HuH-7.5 (cell line): Measurements from ENCODE around the gene COTL1.

ENCODE experiments used
- DNase-seq: peaks from one replicate; pipeline ENCODE4 v3.0.0; 2011; ENCODE audit warnings: low spot score

COTL1 gene

DNA sequence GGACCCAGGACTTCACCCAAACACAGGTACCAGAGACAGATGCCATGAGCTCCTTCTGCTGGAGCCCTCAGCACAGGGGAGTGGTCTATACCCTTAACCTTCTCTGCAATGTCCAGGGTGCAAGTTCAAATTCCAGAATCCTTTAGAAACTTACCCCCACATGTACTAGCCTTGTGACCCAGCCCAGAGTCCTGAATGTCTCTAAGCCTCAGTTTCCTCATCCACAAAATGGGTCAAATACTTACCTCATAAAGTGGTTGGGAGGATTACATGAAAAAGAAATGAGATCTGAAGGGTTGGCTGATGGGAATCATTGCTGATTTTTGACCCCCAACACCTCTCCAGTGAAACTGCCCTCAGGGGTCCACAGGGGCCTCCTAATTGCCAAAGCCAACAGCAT is 21.7 kb downstream of the COTL1 start:
- DNase-seq: no peak

- DNase-seq: no peak
Measured at GRCh38 chr16:84595052-84595481, 22.8 kb downstream of the COTL1 start.

GRCh38 chr16:84594725-84595038 is 23.2 kb downstream of the COTL1 start:
- no peak for DNase-seq

DNA sequence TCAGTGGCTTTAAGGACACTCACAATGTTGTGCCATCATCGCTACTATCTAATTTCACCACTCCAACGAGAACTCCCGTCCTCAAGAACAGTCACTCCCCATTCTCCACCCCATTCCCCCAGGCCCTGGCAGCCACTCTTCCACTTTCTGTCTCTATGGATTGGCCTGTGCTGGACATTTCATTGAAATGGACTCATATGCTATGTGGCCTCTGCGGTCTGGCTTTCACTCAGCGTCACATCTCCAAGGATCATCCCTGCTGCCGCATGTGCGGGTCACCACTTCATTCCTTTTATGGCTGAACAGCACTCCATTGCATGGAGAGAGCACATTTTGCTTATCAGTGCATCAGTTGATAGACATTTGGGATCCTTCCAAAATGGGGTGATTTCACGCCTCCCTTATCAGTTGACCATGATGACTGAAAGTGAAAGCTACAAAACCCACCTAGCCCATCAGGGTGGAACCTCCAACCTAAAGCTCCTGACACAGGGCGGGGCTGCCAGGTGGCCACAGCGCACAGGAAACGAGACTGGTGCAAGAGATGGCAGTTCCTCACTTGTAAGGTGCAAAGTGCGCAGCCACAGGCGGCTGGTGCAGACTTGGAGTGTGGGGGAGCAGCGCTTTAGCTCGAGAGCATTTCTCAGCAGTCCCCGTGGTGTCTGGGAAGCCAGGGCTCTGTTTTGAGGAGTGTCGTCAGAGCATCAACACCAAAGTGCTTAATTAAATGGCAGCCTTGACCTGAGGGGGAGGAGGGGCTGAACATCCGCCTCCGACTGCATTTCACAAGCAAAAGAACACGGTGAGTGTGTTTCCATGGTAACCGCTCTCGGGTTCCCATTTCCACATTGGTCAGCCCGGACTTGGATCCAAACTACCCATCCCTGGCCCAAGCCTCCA is 23.8 kb downstream of the COTL1 start:
- no peak for DNase-seq

DNA sequence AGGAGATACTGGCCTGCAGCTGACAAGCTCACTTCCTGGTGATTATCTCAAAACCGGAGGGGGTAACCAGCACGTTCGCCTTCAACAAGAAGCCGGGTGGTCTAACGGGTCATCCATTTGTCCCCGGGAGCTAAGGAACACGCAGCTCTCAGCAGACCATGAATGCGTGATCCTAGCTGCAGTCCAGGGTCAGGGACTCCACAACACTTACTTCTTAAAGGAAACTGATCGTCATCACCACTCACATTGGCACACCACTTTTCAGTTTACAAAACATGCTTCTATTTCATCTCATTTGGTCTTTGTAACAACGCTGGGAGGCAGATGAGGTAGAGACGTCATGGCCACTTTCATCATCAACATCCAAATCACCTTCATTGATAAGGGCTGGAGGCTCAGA is 25.2 kb downstream of the COTL1 start:
- no peak for DNase-seq

DNA sequence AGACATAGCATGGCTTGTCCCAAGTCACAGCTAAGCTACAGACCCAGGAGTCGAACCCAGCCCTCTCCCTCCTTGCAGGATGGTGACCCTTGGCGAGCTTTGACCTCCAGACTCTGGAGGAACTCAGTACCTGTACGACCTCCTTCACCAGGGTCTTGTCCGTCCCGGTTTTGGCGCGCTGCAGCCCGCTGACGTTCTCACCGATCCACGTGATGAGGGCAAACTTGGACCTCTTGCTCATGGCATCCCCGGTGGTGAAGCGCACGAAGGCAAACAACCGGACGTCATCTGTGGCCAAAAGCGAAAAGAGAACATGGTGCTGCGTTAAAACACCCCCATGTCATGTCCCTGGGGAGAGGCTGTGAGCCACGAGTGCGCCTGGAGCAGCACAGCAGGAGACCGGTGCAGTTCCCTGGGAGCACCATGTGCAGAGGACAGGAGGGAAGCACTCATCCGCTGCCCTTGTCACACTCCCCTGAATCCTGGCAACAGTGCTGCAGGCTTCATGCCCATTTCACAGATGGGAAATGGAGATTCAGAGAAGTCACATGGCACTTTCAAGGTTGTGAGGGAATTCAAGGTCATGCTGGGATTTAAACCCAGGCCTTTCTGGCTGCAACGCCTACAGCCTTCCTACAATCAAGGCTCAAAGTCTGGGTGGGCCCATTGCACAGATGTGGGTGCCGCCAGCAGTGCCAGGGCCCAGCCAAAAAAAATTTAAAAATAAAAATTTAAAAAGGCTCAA is 27.7 kb downstream of the COTL1 start:
- no peak for DNase-seq

DNA sequence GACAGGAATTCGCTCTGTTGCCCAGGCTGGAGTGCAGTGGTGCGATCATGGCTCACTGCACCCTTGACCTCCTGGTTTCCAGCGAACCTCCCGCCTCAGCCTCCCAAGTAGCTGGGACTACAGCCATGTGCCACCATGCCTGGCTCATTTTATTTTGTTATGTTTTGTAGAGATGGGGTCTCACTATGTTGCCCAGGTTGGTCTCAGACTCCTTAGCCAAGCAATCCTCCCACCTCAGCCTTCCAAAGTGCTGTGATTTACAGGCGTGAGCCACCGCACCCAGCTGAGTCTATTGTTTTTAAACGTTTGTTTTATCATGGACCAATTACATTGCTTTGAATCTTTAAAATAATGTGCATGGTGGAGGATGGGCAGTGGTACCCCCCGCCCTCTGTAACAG is 28.9 kb downstream of the COTL1 start:
- no peak for DNase-seq

DNA sequence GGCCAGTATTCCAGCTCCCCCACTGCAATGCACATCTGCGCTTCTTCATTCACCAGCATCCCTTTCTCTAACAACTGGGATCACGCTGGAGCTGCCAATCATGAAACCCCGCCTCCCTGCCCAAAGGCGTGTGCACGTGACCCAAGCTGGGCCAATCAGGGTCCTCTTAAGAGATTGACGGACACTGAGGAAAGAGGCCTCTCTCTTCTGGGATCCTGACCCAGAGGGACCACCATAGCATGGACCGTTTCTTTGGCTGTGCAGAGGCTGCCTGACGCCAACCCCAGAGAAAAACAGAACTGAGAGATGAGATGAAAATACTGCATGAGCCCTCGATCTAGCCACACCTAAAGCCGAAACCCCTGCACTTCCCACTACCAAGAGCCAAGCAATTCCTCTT is 32.0 kb downstream of the COTL1 start:
- no peak for DNase-seq

DNA sequence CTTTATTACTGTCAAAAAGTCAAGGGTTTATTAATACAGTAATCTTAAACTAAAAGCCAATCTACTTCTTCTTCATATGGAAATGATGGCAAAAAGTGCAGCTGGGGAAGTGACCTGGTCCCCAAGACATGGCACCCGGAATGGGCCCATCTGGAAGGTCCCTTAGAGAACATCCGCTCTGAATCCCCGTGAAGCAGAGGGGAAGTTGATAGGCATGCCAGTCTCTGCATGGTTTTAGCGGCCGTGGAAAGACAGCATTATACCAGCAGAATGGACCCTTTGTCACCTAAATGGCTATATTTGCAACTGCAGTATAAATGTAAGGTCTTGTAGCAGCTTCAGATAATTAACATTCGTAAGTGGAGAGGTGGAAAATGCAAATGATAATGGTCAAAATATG is 32.4 kb downstream of the COTL1 start:
- DNase-seq: no peak

GRCh38 chr16:84584678-84585077 is 33.2 kb downstream of the COTL1 start:
- no peak for DNase-seq

- no peak for DNase-seq
Measured at GRCh38 chr16:84583995-84584394, 33.9 kb downstream of the COTL1 start.

DNA sequence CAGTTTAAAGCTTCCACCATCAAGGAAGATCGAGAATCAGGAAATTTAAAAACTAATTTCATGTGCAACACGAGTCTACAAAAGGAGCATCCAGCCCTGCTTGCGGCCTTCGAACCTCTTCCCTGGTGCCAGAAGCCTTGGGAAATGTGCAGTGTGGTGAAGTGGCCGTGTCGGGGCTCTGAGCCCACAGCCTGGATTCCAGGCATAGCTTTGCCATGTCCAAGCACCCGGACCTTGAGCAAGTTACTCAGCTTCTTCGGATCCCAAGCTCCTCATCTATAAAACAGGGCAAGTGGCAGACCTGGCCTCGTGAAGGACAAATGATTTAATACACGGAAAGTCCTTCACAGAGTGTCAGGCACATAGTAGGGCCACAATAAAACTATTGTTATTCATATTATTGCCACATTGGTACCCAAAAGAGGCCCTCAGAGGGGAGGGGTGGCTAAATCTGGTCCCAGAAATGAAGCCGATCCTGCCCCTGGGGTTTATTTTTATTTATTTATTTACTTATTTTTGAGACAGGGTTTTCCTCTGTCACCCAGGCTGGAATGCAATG is 34.8 kb downstream of the COTL1 start:
- no peak for DNase-seq

DNA sequence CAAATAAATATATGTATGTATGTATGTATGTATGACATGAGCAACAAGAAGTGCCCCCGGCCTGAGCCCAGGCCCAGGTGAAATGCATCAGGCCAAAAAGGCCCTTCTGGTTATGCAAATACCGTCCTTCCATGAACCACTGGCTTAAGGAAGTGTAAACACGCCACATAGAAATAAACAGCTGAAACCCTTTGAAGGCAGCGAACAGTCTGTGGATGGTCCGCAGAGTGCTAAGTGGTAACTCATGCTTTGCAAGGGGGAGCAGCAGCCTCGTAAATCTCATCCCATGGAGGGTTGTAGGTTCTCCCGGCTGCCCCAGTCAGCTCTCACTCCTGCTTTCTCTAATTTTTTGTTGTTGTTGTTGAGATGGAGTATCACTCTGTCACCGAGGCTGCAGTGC is 36.7 kb downstream of the COTL1 start:
- no peak for DNase-seq

DNA sequence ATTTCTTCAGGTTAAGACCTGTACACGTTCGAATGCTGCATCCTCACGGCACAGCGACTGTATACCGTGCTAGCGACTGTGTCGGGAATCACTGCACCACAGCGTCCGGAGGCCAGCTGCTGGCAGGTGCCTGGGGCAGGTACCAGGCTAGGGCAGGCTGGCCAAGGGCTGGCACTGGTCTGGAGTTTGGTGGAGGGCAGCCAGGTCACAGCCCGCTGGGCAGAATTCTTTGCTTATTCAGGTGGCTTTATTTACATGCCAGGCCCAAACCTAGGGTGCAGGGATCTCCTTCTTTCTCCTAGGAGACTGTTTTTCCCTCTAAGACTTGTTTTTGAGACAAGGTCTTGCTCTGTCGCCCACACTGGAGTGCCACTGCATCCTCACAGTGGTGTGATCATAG is 37.9 kb downstream of the COTL1 start:
- DNase-seq: no peak

- no peak for DNase-seq
Measured at GRCh38 chr16:84578538-84579126, 39.2 kb downstream of the COTL1 start.

DNA sequence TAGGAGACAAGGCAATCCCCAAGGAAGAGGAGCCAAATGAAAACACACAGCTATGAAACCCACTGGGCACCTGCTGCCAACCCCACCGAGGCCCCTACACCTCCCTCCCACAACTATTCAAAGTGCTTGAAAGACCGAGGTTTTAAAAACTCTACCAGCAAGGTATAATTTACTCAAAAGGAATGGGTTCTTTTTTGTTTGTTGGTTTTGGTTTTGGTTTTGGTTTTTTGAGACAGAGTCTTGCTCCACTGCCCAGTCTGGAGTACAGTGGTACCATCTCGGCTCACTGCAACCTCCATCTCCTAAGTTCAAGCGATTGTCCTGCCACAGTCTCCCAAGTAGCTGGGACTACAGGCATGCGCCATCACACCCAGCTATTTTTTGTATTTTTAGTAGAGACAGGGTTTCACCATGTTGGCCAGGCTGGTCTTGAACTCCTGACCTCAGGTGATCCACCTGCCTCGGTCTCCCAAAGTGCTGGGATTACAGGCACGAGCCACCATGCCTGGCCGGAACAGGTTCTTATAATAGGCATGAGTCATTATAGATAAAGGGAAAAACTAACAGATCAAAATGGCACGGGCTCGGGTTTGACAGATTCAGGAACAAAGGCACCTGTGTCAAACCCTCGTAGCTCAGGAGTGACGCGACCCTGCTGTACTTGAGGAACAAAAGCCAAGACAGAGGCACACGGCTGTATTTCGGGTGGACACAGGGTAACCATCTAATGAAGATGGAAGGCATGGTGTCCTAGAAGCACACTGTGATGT is 40.7 kb downstream of the COTL1 start:
- no peak for DNase-seq

- no peak for DNase-seq
Measured at GRCh38 chr16:84575914-84576313, 42.0 kb downstream of the COTL1 start.

GRCh38 chr16:84574191-84574590 is 43.7 kb downstream of the COTL1 start:
- DNase-seq: no peak

GRCh38 chr16:84572096-84572495 is 45.8 kb downstream of the COTL1 start:
- no peak for DNase-seq

GRCh38 chr16:84571506-84571905 is 46.4 kb downstream of the COTL1 start:
- DNase-seq: no peak

GRCh38 chr16:84570739-84571403 is 47.0 kb downstream of the COTL1 start:
- no peak for DNase-seq
